Epithelial cell of prostate (primary cell): ENCODE results near the gene CD101.
A peak's percentile ranks its signal among the peaks of the same experiment; 100 is the strongest.
"Not testable (repeated sequence)": the region's sequence is repeated elsewhere in the genome, so short reads cannot be mapped to it uniquely, and the experiment has no call there.

ENCODE experiments used
- DNase-seq: peaks from one replicate; pipeline ENCODE4 v3.0.0-alpha.2; 2011; ENCODE audit warnings: low read depth, low spot score
- H3K27ac ChIP-seq: fragments of 450-650 bp; 2 replicates; pipeline ENCODE4 v1.5.1; 2017; ENCODE audit warnings: mild to moderate bottlenecking

Gene CD101

GRCh38 chr1:117001254-117001927 is at the start of gene CD101:
CD101 (plus strand) TSS chr1:117001760; CDS start chr1:117001818, 58 bp downstream.
- no peak within 1 kb of the TSS for H3K27ac ChIP-seq
- no peak for DNase-seq

GRCh38 chr1:116952738-116953275 is 48.8 kb upstream of the CD101 start:
- H3K27ac ChIP-seq, result no peak overlapping the region

GRCh38 chr1:116954440-116954839 is 47.1 kb upstream of the CD101 start:
- no peak overlapping the region for H3K27ac ChIP-seq
- DNase-seq, result no peak

More at GRCh38 chr1:116952738-116953275, 48.8 kb upstream of the CD101 start:
- DNase-seq, result no peak

GRCh38 chr1:116956378-116956777 is 45.2 kb upstream of the CD101 start:
- DNase-seq, result no peak
- no peak overlapping the region for H3K27ac ChIP-seq

- no peak for DNase-seq
- H3K27ac ChIP-seq, result no peak overlapping the region
Measured at GRCh38 chr1:116957646-116958045, 43.9 kb upstream of the CD101 start.

GRCh38 chr1:116958110-116958509 is 43.5 kb upstream of the CD101 start:
- no peak for DNase-seq
- H3K27ac ChIP-seq, result no peak overlapping the region

- DNase-seq, result no peak
- H3K27ac ChIP-seq, result no peak overlapping the region
Measured at GRCh38 chr1:116958977-116959376, 42.6 kb upstream of the CD101 start.

- no peak for DNase-seq
- H3K27ac ChIP-seq, result no peak overlapping the region
Measured at GRCh38 chr1:116961606-116962005, 40.0 kb upstream of the CD101 start.

- H3K27ac ChIP-seq, result no peak overlapping the region
- no peak for DNase-seq
Measured at GRCh38 chr1:116962987-116963639, 38.4 kb upstream of the CD101 start.

GRCh38 chr1:116966791-116967190 is 34.8 kb upstream of the CD101 start:
- no peak for DNase-seq
- no peak overlapping the region for H3K27ac ChIP-seq

- no peak for DNase-seq
Measured at GRCh38 chr1:116968724-116969123, 32.8 kb upstream of the CD101 start.

GRCh38 chr1:116971258-116971860 is 30.2 kb upstream of the CD101 start:
- H3K27ac ChIP-seq, result peak overlapping the region; percentile 33
- no peak for DNase-seq

More at GRCh38 chr1:116968724-116969123, 32.8 kb upstream of the CD101 start:
- no peak overlapping the region for H3K27ac ChIP-seq

GRCh38 chr1:116971965-116972673 is 29.4 kb upstream of the CD101 start:
- H3K27ac ChIP-seq, result peak overlapping the region; percentile 33
- DNase-seq, result no peak

GRCh38 chr1:116972674-116973030 is 28.9 kb upstream of the CD101 start:
- H3K27ac ChIP-seq, result peak overlapping the region; percentile 33
- no peak for DNase-seq

GRCh38 chr1:116980309-116980708 is 21.3 kb upstream of the CD101 start:
- not testable (repeated sequence) for DNase-seq, H3K27ac ChIP-seq

- DNase-seq, result no peak
- H3K27ac ChIP-seq, result no peak overlapping the region
Measured at GRCh38 chr1:116981521-116982037, 20.0 kb upstream of the CD101 start.

GRCh38 chr1:116982319-116983004 is 19.1 kb upstream of the CD101 start:
- H3K27ac ChIP-seq, result no peak overlapping the region
- no peak for DNase-seq

- no peak overlapping the region for H3K27ac ChIP-seq
- no peak for DNase-seq
Measured at GRCh38 chr1:116983112-116983511, 18.4 kb upstream of the CD101 start.

GRCh38 chr1:116983678-116984077 is 17.9 kb upstream of the CD101 start:
- H3K27ac ChIP-seq, result no peak overlapping the region
- no peak for DNase-seq
